ENCODE data around the gene POTEJ.
"Not testable (repeated sequence)": the region's sequence is repeated elsewhere in the genome, so short reads cannot be mapped to it uniquely, and the experiment has no call there.

DNA sequence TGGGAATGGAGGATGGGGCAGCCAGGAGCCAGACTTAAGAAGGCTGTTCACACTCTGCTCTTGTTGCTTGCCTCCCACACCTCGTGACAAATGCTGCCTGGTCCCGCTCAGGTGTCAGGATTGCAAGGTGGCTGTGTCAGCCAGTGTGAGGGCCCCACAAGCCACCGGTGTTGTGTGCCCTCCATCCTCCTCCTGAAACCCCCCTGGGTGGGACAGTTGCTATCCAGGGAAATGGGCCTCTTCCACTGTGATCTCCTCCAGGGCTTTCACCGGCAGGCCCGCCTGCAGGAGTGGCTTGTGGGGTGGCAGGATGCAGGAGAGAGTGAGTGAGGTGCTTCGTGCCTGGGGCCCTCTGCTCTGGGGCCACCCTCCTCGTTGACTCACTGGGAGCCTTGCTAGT, 28.3 kb upstream of the POTEJ start:
- TF ChIP-seq EZH2 (IDR thresholded peaks at IDR 0.05; ENCODE audit: low read depth), result not testable (repeated sequence)
- TF ChIP-seq, protein P1, sequence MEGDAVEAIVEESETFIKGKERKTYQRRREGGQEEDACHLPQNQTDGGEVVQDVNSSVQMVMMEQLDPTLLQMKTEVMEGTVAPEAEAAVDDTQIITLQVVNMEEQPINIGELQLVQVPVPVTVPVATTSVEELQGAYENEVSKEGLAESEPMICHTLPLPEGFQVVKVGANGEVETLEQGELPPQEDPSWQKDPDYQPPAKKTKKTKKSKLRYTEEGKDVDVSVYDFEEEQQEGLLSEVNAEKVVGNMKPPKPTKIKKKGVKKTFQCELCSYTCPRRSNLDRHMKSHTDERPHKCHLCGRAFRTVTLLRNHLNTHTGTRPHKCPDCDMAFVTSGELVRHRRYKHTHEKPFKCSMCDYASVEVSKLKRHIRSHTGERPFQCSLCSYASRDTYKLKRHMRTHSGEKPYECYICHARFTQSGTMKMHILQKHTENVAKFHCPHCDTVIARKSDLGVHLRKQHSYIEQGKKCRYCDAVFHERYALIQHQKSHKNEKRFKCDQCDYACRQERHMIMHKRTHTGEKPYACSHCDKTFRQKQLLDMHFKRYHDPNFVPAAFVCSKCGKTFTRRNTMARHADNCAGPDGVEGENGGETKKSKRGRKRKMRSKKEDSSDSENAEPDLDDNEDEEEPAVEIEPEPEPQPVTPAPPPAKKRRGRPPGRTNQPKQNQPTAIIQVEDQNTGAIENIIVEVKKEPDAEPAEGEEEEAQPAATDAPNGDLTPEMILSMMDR (conservative IDR thresholded peaks at IDR 0.05), result not testable (repeated sequence)
